OCI-LY1 (cell line): ENCODE results near the gene CERS6.

Experiments
- H2AFZ ChIP-seq: fragments of 200-600 bp; sonication (generic), shearing (Covaris generic); 2 replicates; pipeline ENCODE4 v1.6.0; 2014; ENCODE audit warnings: antibody characterized with exemption, mild to moderate bottlenecking, low read length
- H3F3A ChIP-seq: fragments of 200-600 bp; sonication (generic), shearing (Covaris generic); 2 replicates; pipeline ENCODE4 v1.6.0; 2014; ENCODE audit warnings: mild to moderate bottlenecking, antibody characterized with exemption, low read length, moderate library complexity; ENCODE audit not compliant: insufficient read depth
- H3K27ac ChIP-seq: fragments of 200-600 bp; sonication (generic); 2 replicates; pipeline ENCODE4 v1.5.1; 2014; ENCODE audit warnings: low read length, mixed run types, mild to moderate bottlenecking, low read depth; ENCODE audit not compliant: poor library complexity, severe bottlenecking
- H3K27me3 ChIP-seq: fragments of 200-600 bp; sonication (generic); 2 replicates; pipeline ENCODE4 v1.6.0; 2014; ENCODE audit warnings: antibody characterized with exemption, mild to moderate bottlenecking, low read length, moderate library complexity; ENCODE audit not compliant: insufficient read depth
- H3K36me3 ChIP-seq: fragments of 200-600 bp; sonication (generic); 2 replicates; pipeline ENCODE4 v1.6.1; 2014; ENCODE audit warnings: mild to moderate bottlenecking, antibody characterized with exemption, low read length, moderate library complexity, mixed read lengths; ENCODE audit not compliant: insufficient read depth
- H3K4me1 ChIP-seq: fragments of 200-600 bp; sonication (generic); 2 replicates; pipeline ENCODE4 v1.5.1; 2014; ENCODE audit warnings: mild to moderate bottlenecking, low read length, moderate library complexity; ENCODE audit not compliant: insufficient read depth, severe bottlenecking
- H3K4me2 ChIP-seq: fragments of 200-600 bp; sonication (generic), shearing (Covaris generic); 2 replicates; pipeline ENCODE4 v1.6.1; 2014; ENCODE audit warnings: low read length
- H3K4me3 ChIP-seq: fragments of 200-600 bp; sonication (generic); 2 replicates; pipeline ENCODE4 v1.5.1; 2014; ENCODE audit warnings: low read length, low read depth, mild to moderate bottlenecking, mixed read lengths; ENCODE audit not compliant: poor library complexity, severe bottlenecking
- H3K79me2 ChIP-seq: fragments of 200-600 bp; shearing (Covaris generic); 2 replicates; pipeline ENCODE4 v1.6.1; 2016; ENCODE audit warnings: mixed run types, low read length, mixed read lengths; ENCODE audit not compliant: insufficient read depth
- H3K9ac ChIP-seq: fragments of 200-600 bp; sonication (generic), shearing (Covaris generic); 2 replicates; pipeline ENCODE4 v1.6.1; 2014; ENCODE audit warnings: mild to moderate bottlenecking, low read length, mixed read lengths
- H3K9me2 ChIP-seq: fragments of 200-600 bp; sonication (generic), shearing (Covaris generic); 2 replicates; pipeline ENCODE4 v1.6.1; 2014; ENCODE audit warnings: low read depth, mild to moderate bottlenecking, low read length, mixed read lengths
- H3K9me3 ChIP-seq: fragments of 200-600 bp; shearing (Covaris generic); 2 replicates; pipeline ENCODE4 v1.6.1; 2014; ENCODE audit warnings: low read length, mixed read lengths
- H4K20me1 ChIP-seq: fragments of 200-600 bp; sonication (generic), shearing (Covaris generic); 2 replicates; pipeline ENCODE4 v1.6.0; 2016; ENCODE audit warnings: mild to moderate bottlenecking, low read length; ENCODE audit not compliant: insufficient read depth
- EZH2 ChIP-seq: fragments of 200-600 bp; sonication (generic), shearing (Covaris generic); IDR thresholded peaks from 2 replicates; pipeline ENCODE4 v1.8.0; 2017; ENCODE audit warnings: borderline replicate concordance, mixed run types, mild to moderate bottlenecking, antibody characterized with exemption, low read length, moderate library complexity, mixed read lengths
- TF ChIP-seq, protein P1 (sequence below): fragments of 200-600 bp; sonication (generic), shearing (Covaris generic); IDR thresholded peaks from 2 replicates; pipeline ENCODE4 v1.5.1; 2017; ENCODE audit warnings: mild to moderate bottlenecking, antibody characterized with exemption, low read length, moderate library complexity, mixed read lengths

Gene CERS6

DNA sequence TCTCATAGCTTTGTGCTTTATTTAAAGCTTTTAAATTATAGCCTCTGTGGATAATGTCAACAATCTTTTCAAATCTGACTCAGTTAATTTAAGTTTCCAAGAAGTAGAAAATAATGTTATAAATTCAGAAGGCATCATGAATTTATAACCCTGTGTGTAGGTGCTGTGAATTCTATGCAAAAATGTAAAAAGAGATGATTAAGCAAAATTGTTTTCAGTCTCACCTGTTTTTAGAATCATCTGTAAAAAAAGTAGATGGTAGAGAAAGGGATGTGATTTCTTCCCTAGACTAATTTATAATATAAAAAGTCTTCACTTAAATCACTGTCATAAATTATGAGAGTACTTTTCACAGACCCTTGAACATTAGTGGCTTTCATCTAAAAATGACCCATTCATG, 260.8 kb downstream of the CERS6 start:
- Histone ChIP-seq H3K4me3 (no peak overlapping the region), H3K27me3 (no peaks in the 10 kb centered on the region), H3K9ac (no peak overlapping the region), H3K79me2 (no peaks in the 10 kb centered on the region), H3K9me2 (no peaks in the 10 kb centered on the region), H3K4me2 (no peak overlapping the region), H3K27ac (no peak overlapping the region), H4K20me1 (no peaks in the 10 kb centered on the region), H3F3A (no peaks in the 10 kb centered on the region), H3K4me1 (no peaks in the 10 kb centered on the region), H2AFZ (no peak overlapping the region), H3K36me3 (no peaks in the 10 kb centered on the region), H3K9me3 (no peaks in the 10 kb centered on the region)
- no peak for TF ChIP-seq EZH2
- TF ChIP-seq, protein P1, sequence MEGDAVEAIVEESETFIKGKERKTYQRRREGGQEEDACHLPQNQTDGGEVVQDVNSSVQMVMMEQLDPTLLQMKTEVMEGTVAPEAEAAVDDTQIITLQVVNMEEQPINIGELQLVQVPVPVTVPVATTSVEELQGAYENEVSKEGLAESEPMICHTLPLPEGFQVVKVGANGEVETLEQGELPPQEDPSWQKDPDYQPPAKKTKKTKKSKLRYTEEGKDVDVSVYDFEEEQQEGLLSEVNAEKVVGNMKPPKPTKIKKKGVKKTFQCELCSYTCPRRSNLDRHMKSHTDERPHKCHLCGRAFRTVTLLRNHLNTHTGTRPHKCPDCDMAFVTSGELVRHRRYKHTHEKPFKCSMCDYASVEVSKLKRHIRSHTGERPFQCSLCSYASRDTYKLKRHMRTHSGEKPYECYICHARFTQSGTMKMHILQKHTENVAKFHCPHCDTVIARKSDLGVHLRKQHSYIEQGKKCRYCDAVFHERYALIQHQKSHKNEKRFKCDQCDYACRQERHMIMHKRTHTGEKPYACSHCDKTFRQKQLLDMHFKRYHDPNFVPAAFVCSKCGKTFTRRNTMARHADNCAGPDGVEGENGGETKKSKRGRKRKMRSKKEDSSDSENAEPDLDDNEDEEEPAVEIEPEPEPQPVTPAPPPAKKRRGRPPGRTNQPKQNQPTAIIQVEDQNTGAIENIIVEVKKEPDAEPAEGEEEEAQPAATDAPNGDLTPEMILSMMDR, result no peak

DNA sequence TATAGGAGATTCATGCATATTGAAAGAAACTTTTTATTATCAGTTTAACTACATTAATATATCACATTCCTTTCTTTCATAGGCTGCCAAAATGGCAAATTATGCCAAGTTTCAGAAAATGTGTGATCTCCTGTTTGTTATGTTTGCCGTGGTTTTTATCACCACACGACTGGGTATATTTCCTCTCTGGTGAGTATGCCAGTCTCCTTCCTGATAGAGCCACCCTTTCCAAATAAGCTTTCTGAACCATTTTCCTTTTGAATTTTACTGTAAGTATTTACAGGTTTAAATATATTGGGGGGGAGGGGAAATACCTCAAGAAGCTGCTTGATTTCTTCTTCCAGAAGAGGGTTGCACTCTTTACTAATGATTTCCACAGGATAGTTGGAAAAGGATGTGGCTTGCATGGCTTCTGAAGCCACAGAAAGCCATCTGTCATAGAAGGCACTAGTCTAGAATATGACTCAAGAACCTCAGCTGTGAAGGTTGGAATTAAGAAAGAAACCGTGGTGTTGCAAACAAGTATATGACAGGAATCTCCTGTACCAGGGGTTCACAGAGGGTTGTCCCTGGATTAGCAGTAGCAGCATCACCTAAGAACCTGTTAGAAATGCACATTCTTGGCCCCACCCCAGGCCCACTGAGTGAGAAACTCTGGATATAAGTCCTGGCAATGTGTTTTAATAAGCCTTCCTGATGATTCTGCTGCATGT, 261.9 kb downstream of the CERS6 start:
- no peaks in the 10 kb centered on the region for H3K36me3 ChIP-seq
- no peak overlapping the region for H3K9ac ChIP-seq
- H4K20me1 ChIP-seq, result no peaks in the 10 kb centered on the region
- no peaks in the 10 kb centered on the region for H3K79me2 ChIP-seq
- H3K9me2 ChIP-seq, result no peaks in the 10 kb centered on the region
- TF ChIP-seq, protein P1, result no peak
- TF ChIP-seq EZH2, result no peak
- no peaks in the 10 kb centered on the region for H3K27me3 ChIP-seq
- no peak overlapping the region for H3K4me2 ChIP-seq
- no peaks in the 10 kb centered on the region for H3K9me3 ChIP-seq
- no peaks in the 10 kb centered on the region for H3K4me1 ChIP-seq
- no peak overlapping the region for H2AFZ ChIP-seq
- H3F3A ChIP-seq, result no peaks in the 10 kb centered on the region
- H3K4me3 ChIP-seq, result no peak overlapping the region
- H3K27ac ChIP-seq, result no peak overlapping the region

DNA sequence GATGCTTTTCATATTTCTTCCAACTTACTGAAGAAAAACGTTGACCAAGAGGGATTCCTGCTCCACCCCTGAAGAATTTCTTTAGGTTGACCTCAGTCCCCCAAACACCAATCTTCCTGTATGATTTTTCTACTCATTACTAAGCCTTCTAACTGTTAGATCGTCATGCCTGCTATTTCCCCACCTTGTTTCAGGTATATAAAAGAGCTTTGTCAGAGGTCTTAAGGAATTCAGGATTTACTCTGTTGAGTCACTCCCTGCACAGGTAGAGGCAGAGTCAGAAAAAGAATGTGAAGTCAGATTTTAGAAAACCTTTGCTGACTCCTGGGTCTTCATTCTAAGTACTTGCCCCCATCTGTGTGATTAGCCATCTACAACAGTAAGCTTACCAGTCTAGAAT, 262.6 kb downstream of the CERS6 start:
- TF ChIP-seq EZH2, result no peak
- TF ChIP-seq, protein P1, result no peak
- H3F3A ChIP-seq, result no peaks in the 10 kb centered on the region
- H3K79me2 ChIP-seq, result no peaks in the 10 kb centered on the region
- no peak overlapping the region for H2AFZ ChIP-seq
- H3K9me2 ChIP-seq, result no peaks in the 10 kb centered on the region
- no peaks in the 10 kb centered on the region for H3K9me3 ChIP-seq
- H3K4me1 ChIP-seq, result no peaks in the 10 kb centered on the region
- no peaks in the 10 kb centered on the region for H3K27me3 ChIP-seq
- H3K4me3 ChIP-seq, result no peak overlapping the region
- no peak overlapping the region for H3K9ac ChIP-seq
- no peak overlapping the region for H3K4me2 ChIP-seq
- H4K20me1 ChIP-seq, result no peaks in the 10 kb centered on the region
- no peak overlapping the region for H3K27ac ChIP-seq
- no peaks in the 10 kb centered on the region for H3K36me3 ChIP-seq
